ENCODE measurements around the gene SNTG2. TPM values are rescaled to one million over a fixed set of nuclear protein-coding genes. Genes with fewer than 3 reads are reported as not detected.

The SNTG2 gene
- total RNA-seq, 4 donors from 2014 or later = 4.2 to 14.2 (median 9.2) TPM

DNA sequence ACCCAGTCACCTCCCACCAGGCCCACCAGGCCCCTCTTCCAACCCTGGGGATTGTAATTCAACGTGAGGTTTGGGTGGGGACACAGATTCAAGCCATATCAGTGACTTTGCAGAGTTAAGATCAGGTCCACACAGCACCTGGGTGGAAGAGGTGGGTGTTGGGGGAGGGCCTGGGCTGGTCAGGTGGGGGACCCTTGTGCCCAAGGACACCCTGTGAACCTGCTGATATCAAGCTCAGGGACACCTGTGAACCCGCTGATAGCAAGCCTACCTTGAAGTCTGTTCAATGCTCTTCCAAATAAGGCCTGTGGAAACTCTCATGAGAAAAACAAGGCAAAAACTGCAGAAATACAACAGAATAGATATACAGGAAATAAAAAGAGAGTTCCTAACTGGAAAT lies 442.7 kb downstream of the SNTG2 start:
- Histone ChIP-seq H3K9me3 (no peaks in the 10 kb centered on the region), H3K27ac (no peak overlapping the region), H3K4me1 (peaks cover 0 to 8% of the 10 kb centered on the region in 2 donors), H3K36me3 (no peaks in the 10 kb centered on the region), H3K27me3 (no peaks in the 10 kb centered on the region), H3K4me3 (replicated peaks in 1 of 3) (no peak overlapping the region)
- TF ChIP-seq, protein P1, sequence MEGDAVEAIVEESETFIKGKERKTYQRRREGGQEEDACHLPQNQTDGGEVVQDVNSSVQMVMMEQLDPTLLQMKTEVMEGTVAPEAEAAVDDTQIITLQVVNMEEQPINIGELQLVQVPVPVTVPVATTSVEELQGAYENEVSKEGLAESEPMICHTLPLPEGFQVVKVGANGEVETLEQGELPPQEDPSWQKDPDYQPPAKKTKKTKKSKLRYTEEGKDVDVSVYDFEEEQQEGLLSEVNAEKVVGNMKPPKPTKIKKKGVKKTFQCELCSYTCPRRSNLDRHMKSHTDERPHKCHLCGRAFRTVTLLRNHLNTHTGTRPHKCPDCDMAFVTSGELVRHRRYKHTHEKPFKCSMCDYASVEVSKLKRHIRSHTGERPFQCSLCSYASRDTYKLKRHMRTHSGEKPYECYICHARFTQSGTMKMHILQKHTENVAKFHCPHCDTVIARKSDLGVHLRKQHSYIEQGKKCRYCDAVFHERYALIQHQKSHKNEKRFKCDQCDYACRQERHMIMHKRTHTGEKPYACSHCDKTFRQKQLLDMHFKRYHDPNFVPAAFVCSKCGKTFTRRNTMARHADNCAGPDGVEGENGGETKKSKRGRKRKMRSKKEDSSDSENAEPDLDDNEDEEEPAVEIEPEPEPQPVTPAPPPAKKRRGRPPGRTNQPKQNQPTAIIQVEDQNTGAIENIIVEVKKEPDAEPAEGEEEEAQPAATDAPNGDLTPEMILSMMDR (IDR thresholded peaks at IDR 0.05) = no peak
- TF ChIP-seq POLR2A (IDR thresholded peaks at IDR 0.05) = no peak
- DNase-seq = no peak
- intact Hi-C loops (cut with DNase I) = no loop called here
- WGBS, 2 donors = 92 to 95% methylated on average over 1 to 2 of the region's 2 CpGs

DNA sequence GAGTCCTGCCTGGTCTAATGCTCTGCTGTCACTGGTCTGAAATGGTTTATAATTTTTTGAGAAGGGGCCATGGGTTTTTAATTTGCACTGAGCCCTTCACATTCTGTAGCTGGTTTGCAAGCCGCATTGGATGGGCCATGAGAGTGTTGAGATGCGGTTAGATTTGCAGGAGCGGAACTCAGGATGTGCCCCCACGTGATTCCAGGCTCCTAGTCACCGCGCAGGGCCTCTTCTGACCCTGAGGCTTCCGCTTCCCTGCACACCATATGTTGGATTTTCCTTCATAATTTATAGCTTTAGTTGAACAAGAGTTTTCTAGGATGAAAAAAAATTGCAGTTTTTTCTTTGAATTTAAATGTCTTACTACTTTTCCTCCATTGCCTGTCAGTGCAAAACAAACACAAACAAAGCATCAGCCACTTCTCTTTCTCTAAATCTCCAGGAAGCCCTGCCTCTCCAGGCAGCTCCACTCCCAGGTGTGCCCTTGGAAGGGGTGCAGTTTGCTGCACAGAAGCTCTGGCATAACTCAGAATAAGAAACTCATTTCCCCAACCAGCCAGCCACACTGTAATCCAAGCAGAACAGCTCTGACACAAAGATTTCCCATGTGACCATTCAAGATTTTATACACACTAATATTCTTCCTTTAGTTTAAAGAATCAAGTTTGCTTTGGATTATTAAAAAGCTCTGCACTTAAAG lies 444.2 kb downstream of the SNTG2 start:
- no peak overlapping the region for H3K27ac ChIP-seq
- no peak for DNase-seq
- no peaks in the 10 kb centered on the region for H3K27me3 ChIP-seq
- peaks cover 0 to 13% of the 10 kb centered on the region in 2 donors for H3K4me1 ChIP-seq
- no peak overlapping the region for H3K4me3 ChIP-seq (replicated peaks in 1 of 3)
- intact Hi-C loops (cut with DNase I) = no loop called here
- 90 to 95% methylated on average over 7 of the region's 7 CpGs for WGBS, 2 donors
- TF ChIP-seq, protein P1 (IDR thresholded peaks at IDR 0.05) = no peak
- TF ChIP-seq POLR2A (IDR thresholded peaks at IDR 0.05) = no peak
- no peaks in the 10 kb centered on the region for H3K36me3 ChIP-seq
- H3K9me3 ChIP-seq = no peaks in the 10 kb centered on the region

DNA sequence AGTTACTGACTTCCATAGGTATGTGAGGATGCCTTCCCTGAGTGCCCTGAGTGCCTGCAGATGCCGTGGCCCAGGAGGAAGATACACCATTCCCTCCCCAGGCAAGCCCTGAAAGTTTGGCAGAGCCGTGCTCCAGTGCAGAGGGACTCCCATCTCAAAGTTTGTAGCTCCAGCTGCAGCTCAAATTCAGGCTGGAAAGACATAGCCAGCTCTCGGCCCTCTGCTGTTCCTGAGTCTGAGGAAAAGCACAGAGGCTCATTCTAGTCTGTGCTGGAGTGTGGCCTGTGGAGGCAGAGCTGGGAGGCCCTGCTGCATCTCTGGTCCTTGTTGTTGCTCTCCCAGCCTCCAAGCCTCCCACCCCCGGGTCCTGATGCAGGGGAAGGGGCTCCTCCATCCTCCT lies 446.7 kb downstream of the SNTG2 start:
- no peak for TF ChIP-seq POLR2A (IDR thresholded peaks at IDR 0.05)
- TF ChIP-seq, protein P1 (IDR thresholded peaks at IDR 0.05) = no peak
- WGBS, 2 donors = 64 to 92% methylated on average over 4 of the region's 4 CpGs
- Histone ChIP-seq H3K27ac (no peak overlapping the region), H3K27me3 (no peaks in the 10 kb centered on the region), H3K4me3 (replicated peaks in 1 of 3) (no peak overlapping the region), H3K36me3 (no peaks in the 10 kb centered on the region), H3K9me3 (no peaks in the 10 kb centered on the region), H3K4me1 (peaks cover 0 to 15% of the 10 kb centered on the region in 2 donors)
- DNase-seq = no peak
- intact Hi-C loops (cut with DNase I) = no loop called here

DNA sequence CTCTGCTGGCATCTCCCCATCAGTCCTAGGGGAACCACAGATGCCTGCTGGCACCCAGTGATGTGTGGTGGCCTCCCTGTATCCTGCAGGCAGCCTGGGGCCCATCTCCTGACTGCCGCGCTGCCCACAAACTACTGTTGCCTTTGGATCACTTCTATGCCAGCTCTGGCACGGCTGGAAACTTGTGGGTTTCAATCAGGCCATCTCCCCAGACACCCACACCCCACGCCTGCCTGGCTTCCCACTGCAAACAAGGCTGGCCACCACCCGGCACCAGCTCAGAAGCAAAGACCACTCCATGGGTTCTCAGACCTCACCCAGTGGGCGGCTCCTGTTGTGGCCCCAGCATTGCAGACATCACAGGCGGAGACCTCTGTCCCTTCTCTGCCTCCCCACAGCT lies 447.5 kb downstream of the SNTG2 start:
- 94 to 95% methylated on average over 6 to 7 of the region's 7 CpGs for WGBS, 2 donors
- peaks cover 0 to 15% of the 10 kb centered on the region in 2 donors for H3K4me1 ChIP-seq
- intact Hi-C loops (cut with DNase I) = no loop called here
- DNase-seq = no peak
- H3K4me3 ChIP-seq (replicated peaks in 1 of 3) = no peak overlapping the region
- no peaks in the 10 kb centered on the region for H3K36me3 ChIP-seq
- no peak overlapping the region for H3K27ac ChIP-seq
- no peaks in the 10 kb centered on the region for H3K9me3 ChIP-seq
- TF ChIP-seq, protein P1 (IDR thresholded peaks at IDR 0.05) = no peak
- TF ChIP-seq POLR2A (IDR thresholded peaks at IDR 0.05) = no peak
- H3K27me3 ChIP-seq = no peaks in the 10 kb centered on the region

DNA sequence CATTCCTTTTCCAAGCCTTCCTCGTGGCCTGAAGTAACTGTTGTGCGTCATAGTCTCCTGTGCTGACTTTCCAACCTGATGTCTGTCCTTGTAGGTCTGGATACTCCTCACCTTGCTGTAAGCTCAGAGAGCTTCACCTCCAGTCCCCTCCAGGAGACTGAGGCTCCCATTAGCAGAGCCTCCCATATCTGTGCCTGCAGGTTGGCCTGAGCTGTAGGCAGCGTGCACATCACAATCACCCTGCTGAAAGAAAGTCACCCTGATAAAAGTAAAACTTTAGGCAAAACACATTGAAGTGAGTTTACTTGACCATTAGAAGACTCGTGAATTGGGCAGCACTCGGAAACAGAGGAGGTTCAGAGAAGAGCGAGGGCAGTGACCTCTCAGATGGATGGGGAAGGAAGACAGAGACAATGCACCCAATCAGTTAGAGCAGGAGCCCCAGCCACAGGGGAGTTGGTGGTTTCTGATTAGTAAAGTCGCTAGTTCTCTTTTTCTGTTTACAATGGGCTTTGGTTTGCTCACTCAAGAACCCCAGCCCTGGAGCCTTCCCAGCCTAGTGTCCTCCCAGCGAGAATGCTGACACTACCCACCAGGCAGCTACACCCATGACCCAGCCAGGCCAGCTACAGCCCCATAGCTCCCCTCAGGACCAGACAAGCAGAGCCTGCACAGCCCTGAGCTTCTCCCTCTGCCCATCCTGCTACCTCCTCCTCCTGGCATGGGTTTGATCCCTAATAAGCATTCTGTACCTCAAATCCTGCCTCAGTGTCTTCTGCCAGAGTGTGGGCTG lies 450.5 kb downstream of the SNTG2 start:
- Histone ChIP-seq H3K9me3 (no peaks in the 10 kb centered on the region), H3K4me1 (peaks cover 0 to 7% of the 10 kb centered on the region in 2 donors), H3K36me3 (no peaks in the 10 kb centered on the region), H3K27ac (peak overlapping the region in 2 of 3 donors; percentile 34 to 66), H3K27me3 (no peaks in the 10 kb centered on the region), H3K4me3 (replicated peaks in 1 of 3) (no peak overlapping the region)
- DNase-seq = no peak
- intact Hi-C loops (cut with DNase I) = no loop called here
- WGBS, 2 donors = 86 to 90% methylated on average over 8 of the region's 8 CpGs
- TF ChIP-seq POLR2A (IDR thresholded peaks at IDR 0.05) = no peak
- TF ChIP-seq, protein P1 (IDR thresholded peaks at IDR 0.05) = no peak
